SK-N-SH (cell line): Measurements from ENCODE around the gene SSBP1. TPM values are rescaled to one million over a fixed set of nuclear protein-coding genes. Genes with fewer than 3 reads are reported as not detected.

Source experiments
- CTCF ChIA-PET: fragments of 300-600, 350-600 bp; formaldehyde crosslinking; extraction: SDS; loops from one replicate; lab custom pipeline; 2021; lab: Yijun Ruan, JAX
- POLR2A ChIA-PET: fragments of 350-600 bp; sonication (Branson Sonifier 250); formaldehyde crosslinking; extraction: SDS; loops from one replicate; lab custom pipeline; 2020; ENCODE audit warnings: antibody characterized with exemption, inconsistent platforms; lab: Yijun Ruan, JAX
- DNase-seq: peaks from one replicate; pipeline ENCODE4 v3.0.0; 2012
- H2AFZ ChIP-seq: fragments of 200-600 bp; sonication (generic); 2 replicates; pipeline ENCODE4 v1.8.1; 2016; ENCODE audit warnings: antibody characterized with exemption, mild to moderate bottlenecking, low read depth
- H3F3A ChIP-seq: fragments of 200-600 bp; sonication (generic); replicated peaks from 2 replicates; pipeline ENCODE3; 2016; ENCODE audit warnings: antibody characterized with exemption, mild to moderate bottlenecking; ENCODE audit not compliant: insufficient read depth
- H3K27ac ChIP-seq, 2 experiments: fragments of 200-500 bp in 1 of 2; fragments of 200-600 bp in 1 of 2; sonication (Bioruptor generic) in 1 of 2; sonication (generic), shearing (Covaris generic) in 1 of 2; 2 replicates each; pipeline versions ENCODE4 v1.5.1 to v1.6.1; 2014 to 2016; ENCODE audit warnings: low read depth in 2 of 2, inconsistent platforms in 1 of 2, low read length in 1 of 2, mild to moderate bottlenecking in 1 of 2, mixed read lengths in 1 of 2
- H3K27me3 ChIP-seq: fragments of 200-600 bp; sonication (generic), shearing (Covaris generic); 2 replicates; pipeline ENCODE4 v1.6.1; 2016; ENCODE audit warnings: mixed run types; ENCODE audit not compliant: insufficient read depth
- H3K36me3 ChIP-seq, 2 experiments: fragments of 200-500 bp in 1 of 2; fragments of 200-600 bp in 1 of 2; sonication (Bioruptor generic) in 1 of 2; sonication (generic) in 1 of 2; replicated peaks in 1 of 2; 2 replicates each; pipeline versions ENCODE3 to v1.5.1; 2014 to 2016; ENCODE audit warnings: low read length in 1 of 2, mild to moderate bottlenecking in 1 of 2; ENCODE audit not compliant: insufficient read depth in 2 of 2, control insufficient read depth in 1 of 2
- H3K4me1 ChIP-seq, 2 experiments: fragments of 200-500 bp in 1 of 2; fragments of 200-600 bp in 1 of 2; sonication (Bioruptor generic) in 1 of 2; sonication (generic), shearing (Covaris generic) in 1 of 2; 2 replicates each; pipeline versions ENCODE4 v1.5.1 to v1.6.1; 2014 to 2016; ENCODE audit warnings: low read depth in 1 of 2, low read length in 1 of 2, mixed run types in 1 of 2; ENCODE audit not compliant: insufficient read depth in 2 of 2, control insufficient read depth in 1 of 2
- H3K4me2 ChIP-seq: fragments of 200-600 bp; sonication (generic), shearing (Covaris generic); 2 replicates; pipeline ENCODE4 v1.6.1; 2017; ENCODE audit warnings: mixed run types
- H3K4me3 ChIP-seq, 2 experiments: fragments of 200-500 bp in 1 of 2; fragments of 200-600 bp in 1 of 2; sonication (Bioruptor generic) in 1 of 2; sonication (generic), shearing (Covaris generic) in 1 of 2; 2 replicates each; pipeline versions ENCODE4 v1.5.1 to v1.8.1; 2014 to 2016; ENCODE audit warnings: low read depth in 2 of 2, inconsistent platforms in 1 of 2, low read length in 1 of 2, mild to moderate bottlenecking in 1 of 2, mixed read lengths in 1 of 2, moderate library complexity in 1 of 2
- H3K79me2 ChIP-seq: fragments of 200-600 bp; sonication (generic); 2 replicates; pipeline ENCODE4 v1.8.1; 2017; ENCODE audit warnings: mild to moderate bottlenecking; ENCODE audit not compliant: insufficient read depth
- H3K9ac ChIP-seq: fragments of 200-600 bp; sonication (generic); 2 replicates; pipeline ENCODE4 v1.6.1; 2017; ENCODE audit warnings: mixed run types
- H3K9me2 ChIP-seq: fragments of 200-600 bp; sonication (generic); 2 replicates; pipeline ENCODE4 v1.6.1; 2017; ENCODE audit warnings: mixed run types
- H3K9me3 ChIP-seq: fragments of 200-600 bp; sonication (generic); 2 replicates; pipeline ENCODE4 v1.6.1; 2017; ENCODE audit warnings: mixed run types, mild to moderate bottlenecking, moderate library complexity
- H4K20me1 ChIP-seq: fragments of 200-600 bp; sonication (generic); 2 replicates; pipeline ENCODE4 v1.6.1; 2017; ENCODE audit warnings: mild to moderate bottlenecking, mixed run types; ENCODE audit not compliant: insufficient read depth
- EZH2phosphoT487 ChIP-seq: fragments of 200-600 bp; sonication (generic); IDR thresholded peaks from 2 replicates; pipeline ENCODE4 v1.6.1; 2017; ENCODE audit warnings: low read depth, mixed run types, mild to moderate bottlenecking, antibody characterized with exemption, moderate library complexity, borderline replicate concordance
- FOSL2 ChIP-seq: IDR thresholded peaks from 2 replicates; pipeline ENCODE4 v1.4.0; 2012; ENCODE audit warnings: low read depth, mild to moderate bottlenecking, moderate library complexity, borderline replicate concordance
- FOXM1 ChIP-seq: IDR thresholded peaks from 2 replicates; pipeline ENCODE4 v1.4.0; 2012; ENCODE audit warnings: low read depth, mild to moderate bottlenecking
- JUND ChIP-seq: IDR thresholded peaks from 2 replicates; pipeline ENCODE4 v1.4.0; 2012
- NRF1 ChIP-seq: IDR thresholded peaks from 2 replicates; pipeline ENCODE4 v1.6.1; 2012; ENCODE audit warnings: low read depth, mild to moderate bottlenecking, low read length
- RAD21 ChIP-seq: IDR thresholded peaks from 2 replicates; pipeline ENCODE4 v1.6.1; 2012; ENCODE audit warnings: mild to moderate bottlenecking, low read length
- RXRA ChIP-seq: IDR thresholded peaks from 2 replicates; pipeline ENCODE4 v1.4.0; 2012; ENCODE audit warnings: low read depth, mild to moderate bottlenecking, borderline replicate concordance
- SIN3A ChIP-seq: IDR thresholded peaks from 2 replicates; pipeline ENCODE4 v1.6.1; 2012; ENCODE audit warnings: low read depth, mild to moderate bottlenecking, low read length, moderate library complexity, borderline replicate concordance
- SMC3 ChIP-seq: IDR thresholded peaks from 2 replicates; pipeline ENCODE4 v1.6.1; 2012; ENCODE audit warnings: low read depth, low read length, improper control_type of control experiment
- TEAD4 ChIP-seq: IDR thresholded peaks from 2 replicates; pipeline ENCODE4 v1.4.0; 2012; ENCODE audit warnings: mild to moderate bottlenecking, borderline replicate concordance; ENCODE audit not compliant: insufficient read depth
- YY1 ChIP-seq: IDR thresholded peaks from 2 replicates; pipeline ENCODE4 v1.4.0; 2012; ENCODE audit warnings: low read depth, mild to moderate bottlenecking
- WGBS: methylation state at CpG from one replicate; pipeline ENCODE4 v1.1.6; 2017; ENCODE audit warnings: low lambda C conversion rate; 5-methylcytosine and 5-hydroxymethylcytosine counted together
- polyA plus RNA-seq, 3 experiments: library from polyadenylated mRNA; depleted of rRNA; stranded (reverse); fragments of >200 nt; gene quantifications; 2 replicates each; pipeline ENCODE4 v1.2.3, GENCODE V29; 2012
- TF ChIP-seq, protein P1 (sequence below): IDR thresholded peaks from 2 replicates; pipeline ENCODE4 v1.4.0; 2012; ENCODE audit warnings: low read depth
- TF ChIP-seq, protein P2 (sequence below): IDR thresholded peaks from 2 replicates; pipeline ENCODE4 v1.4.0; 2012; ENCODE audit warnings: low read depth, borderline replicate concordance
- TF ChIP-seq, protein P3 (sequence below): fragments of 150-350 bp; IDR thresholded peaks from 2 replicates; pipeline ENCODE4 v1.6.1; 2017; ENCODE audit warnings: antibody characterized with exemption, low read length, low read depth, borderline replicate concordance

The SSBP1 gene
- polyA plus RNA-seq, 1 of the 3 experiments (the other 2 are of a cell fraction), result 212 TPM

DNA sequence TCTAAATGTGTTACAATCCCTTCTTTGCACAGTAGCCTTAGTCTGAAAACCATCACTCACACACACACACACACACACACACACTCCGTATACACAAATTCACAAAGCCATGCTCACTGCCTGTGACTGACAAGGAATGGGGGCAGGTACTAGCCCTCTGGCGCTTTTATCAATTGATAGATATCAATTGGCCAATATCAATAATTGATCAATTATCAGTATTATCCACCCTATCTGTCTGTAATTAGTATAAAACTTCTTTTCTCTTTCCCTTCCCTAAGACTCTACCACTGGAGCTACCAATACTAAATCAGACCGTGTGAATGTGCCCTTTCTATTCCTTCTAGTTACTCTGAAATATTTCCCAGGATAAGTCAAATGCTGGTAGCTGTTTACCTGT lies 38.3 kb upstream of the SSBP1 start:
- Histone ChIP-seq H3K27me3 (no peaks in the 10 kb centered on the region), H3K9ac (no peak overlapping the region), H3F3A (peaks cover 5% of the 10 kb centered on the region)
- no peak for TF ChIP-seq YY1
- no peak for TF ChIP-seq TEAD4
- TF ChIP-seq, protein P1, sequence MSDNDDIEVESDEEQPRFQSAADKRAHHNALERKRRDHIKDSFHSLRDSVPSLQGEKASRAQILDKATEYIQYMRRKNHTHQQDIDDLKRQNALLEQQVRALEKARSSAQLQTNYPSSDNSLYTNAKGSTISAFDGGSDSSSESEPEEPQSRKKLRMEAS, result no peak
- no peak for TF ChIP-seq FOXM1
- TF ChIP-seq, protein P2, sequence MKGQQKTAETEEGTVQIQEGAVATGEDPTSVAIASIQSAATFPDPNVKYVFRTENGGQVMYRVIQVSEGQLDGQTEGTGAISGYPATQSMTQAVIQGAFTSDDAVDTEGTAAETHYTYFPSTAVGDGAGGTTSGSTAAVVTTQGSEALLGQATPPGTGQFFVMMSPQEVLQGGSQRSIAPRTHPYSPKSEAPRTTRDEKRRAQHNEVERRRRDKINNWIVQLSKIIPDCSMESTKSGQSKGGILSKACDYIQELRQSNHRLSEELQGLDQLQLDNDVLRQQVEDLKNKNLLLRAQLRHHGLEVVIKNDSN, result no peak
- TF ChIP-seq SMC3, result no peak
- TF ChIP-seq, all 33 proteins: peak for 0
- POLR2A ChIA-PET, result no interaction called here
- peaks cover 58% of the 10 kb centered on the region for H3K79me2 ChIP-seq
- peaks cover 34% of the 10 kb centered on the region for H4K20me1 ChIP-seq
- peak overlapping the region; percentile 76; the same call in 1 of the 2 replicates for H3K4me2 ChIP-seq
- no peak for DNase-seq
- WGBS, result 90% methylated on average over 3 of the region's 3 CpGs
- no peaks in the 10 kb centered on the region for H3K36me3 ChIP-seq
- CTCF ChIA-PET, result interaction anchor here (0.9 to 4.2 kb wide), 2 partner anchors 38 to 46 kb away, joined by 3 to 25 read pairs; partner anchors contain the start of gene SSBP1
- H3K4me1 ChIP-seq, result peaks cover 16 to 21% of the 10 kb centered on the region in 2 experiments; a peak in 3 of 4 replicates
- no peaks in the 10 kb centered on the region for H3K9me3 ChIP-seq
- H3K27ac ChIP-seq, result no peak overlapping the region
- no peaks in the 10 kb centered on the region for H3K9me2 ChIP-seq
- H2AFZ ChIP-seq, result no peak overlapping the region
- H3K4me3 ChIP-seq, result no peak overlapping the region

DNA sequence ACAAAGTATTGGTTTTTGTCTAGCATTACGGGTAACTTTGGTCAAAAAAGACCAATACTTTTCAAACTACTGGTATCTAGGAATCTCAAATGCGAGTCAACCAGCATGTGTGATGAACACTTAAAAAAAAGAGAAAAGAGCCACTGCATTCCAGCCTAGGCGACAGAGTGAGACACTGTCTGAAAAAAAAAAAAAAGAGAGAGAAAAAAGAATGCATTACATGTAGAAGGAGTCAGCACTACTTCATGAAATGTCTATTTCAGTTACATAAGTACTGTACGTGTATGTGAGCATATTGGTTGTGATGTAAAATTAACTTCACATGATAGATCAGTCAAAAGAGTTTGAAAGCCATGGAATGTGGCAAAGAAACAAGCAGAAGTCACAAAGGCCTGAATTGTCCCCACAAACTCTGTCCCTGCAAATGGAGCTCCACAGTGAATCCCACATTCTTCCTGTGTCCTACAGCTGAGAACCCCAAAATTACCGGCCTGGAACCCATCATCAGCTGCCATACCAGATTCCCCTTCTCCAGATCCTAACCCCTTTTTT lies 37.8 kb upstream of the SSBP1 start:
- Histone ChIP-seq H3K9me3 (no peaks in the 10 kb centered on the region), H3K4me2 (peak overlapping the region; percentile 76), H3K27ac (peak overlapping the region in 1 of 2 experiments; percentile 1; a peak in 1 of 4 replicates), H3K36me3 (no peaks in the 10 kb centered on the region), H3F3A (peaks cover 9% of the 10 kb centered on the region), H3K27me3 (no peaks in the 10 kb centered on the region), H3K9me2 (no peaks in the 10 kb centered on the region), H3K4me3 (peak overlapping the region; percentile 65 to 81), H4K20me1 (peaks cover 34% of the 10 kb centered on the region), H3K9ac (peak overlapping the region; percentile 38; the same call in 1 of the 2 replicates), H3K79me2 (peaks cover 53% of the 10 kb centered on the region), H3K4me1 (peaks cover 16 to 21% of the 10 kb centered on the region in 2 experiments; a peak in 3 of 4 replicates), H2AFZ (no peak overlapping the region)
- no peak for DNase-seq
- WGBS, result 78% methylated on average over 5 of the region's 5 CpGs
- ChIA-PET POLR2A (no interaction called here), CTCF (interaction anchor here (0.7 to 4.2 kb wide), 8 partner anchors 13 to 86 kb away, joined by 3 to 25 read pairs (median 4); partner anchors contain the start of gene SSBP1)
- no peak for TF ChIP-seq SIN3A
- TF ChIP-seq, protein P3, sequence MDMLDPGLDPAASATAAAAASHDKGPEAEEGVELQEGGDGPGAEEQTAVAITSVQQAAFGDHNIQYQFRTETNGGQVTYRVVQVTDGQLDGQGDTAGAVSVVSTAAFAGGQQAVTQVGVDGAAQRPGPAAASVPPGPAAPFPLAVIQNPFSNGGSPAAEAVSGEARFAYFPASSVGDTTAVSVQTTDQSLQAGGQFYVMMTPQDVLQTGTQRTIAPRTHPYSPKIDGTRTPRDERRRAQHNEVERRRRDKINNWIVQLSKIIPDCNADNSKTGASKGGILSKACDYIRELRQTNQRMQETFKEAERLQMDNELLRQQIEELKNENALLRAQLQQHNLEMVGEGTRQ, result no peak
- TF ChIP-seq EZH2phosphoT487, result no peak
- TF ChIP-seq JUND, result no peak
- TF ChIP-seq YY1, result no peak
- TF ChIP-seq RXRA, result no peak
- no peak for TF ChIP-seq TEAD4
- no peak for TF ChIP-seq SMC3
- TF ChIP-seq, protein P1, result no peak
- TF ChIP-seq FOSL2, result no peak
- TF ChIP-seq NRF1, result no peak
- TF ChIP-seq RAD21, result no peak
